GM21360 (cell line): ENCODE measurements around the gene HAO2.

Experiments used
- ATAC-seq: cut with Tn5 transposase; IDR thresholded peaks from one replicate; pipeline ENCODE4 v1.9.1; 2021; ENCODE audit warnings: mild to moderate bottlenecking, moderate library complexity; ENCODE audit not compliant: unreplicated experiment

The HAO2 gene

GRCh38 chr1:119430486-119430885, 61.9 kb downstream of the HAO2 start:
- ATAC-seq, result no peak

- no peak for ATAC-seq
These were observed 63.3 kb downstream of the HAO2 start for GRCh38 chr1:119431836-119432235.

GRCh38 chr1:119435052-119435451, 66.5 kb downstream of the HAO2 start:
- ATAC-seq, result no peak

GRCh38 chr1:119438761-119439160, 70.2 kb downstream of the HAO2 start:
- no peak for ATAC-seq

GRCh38 chr1:119440721-119441307, 72.2 kb downstream of the HAO2 start:
- no peak for ATAC-seq

- no peak for ATAC-seq
These were observed 74.2 kb downstream of the HAO2 start for GRCh38 chr1:119442756-119443155.
